ENCODE measurements around the gene VPS41.

DNA sequence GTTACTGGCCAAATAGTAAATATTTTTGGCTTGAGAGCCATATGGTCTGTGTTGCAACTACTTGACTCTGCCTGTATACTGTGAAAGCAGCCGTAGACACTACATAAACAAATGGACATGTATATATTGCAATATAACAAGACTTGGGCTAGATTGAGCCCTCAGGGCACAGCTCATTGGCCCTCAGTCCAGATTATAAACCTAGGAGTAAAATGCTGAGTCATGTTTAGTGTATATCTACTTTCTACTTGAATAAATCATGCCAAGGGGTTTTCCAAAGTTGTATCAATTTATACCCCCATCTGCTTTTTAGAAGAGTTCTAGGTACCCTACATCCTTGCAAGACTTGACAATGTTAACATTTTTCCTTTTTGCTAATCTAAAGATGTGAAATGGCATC, 41.3 kb upstream of the VPS41 start:
- TF ChIP-seq, protein P1, sequence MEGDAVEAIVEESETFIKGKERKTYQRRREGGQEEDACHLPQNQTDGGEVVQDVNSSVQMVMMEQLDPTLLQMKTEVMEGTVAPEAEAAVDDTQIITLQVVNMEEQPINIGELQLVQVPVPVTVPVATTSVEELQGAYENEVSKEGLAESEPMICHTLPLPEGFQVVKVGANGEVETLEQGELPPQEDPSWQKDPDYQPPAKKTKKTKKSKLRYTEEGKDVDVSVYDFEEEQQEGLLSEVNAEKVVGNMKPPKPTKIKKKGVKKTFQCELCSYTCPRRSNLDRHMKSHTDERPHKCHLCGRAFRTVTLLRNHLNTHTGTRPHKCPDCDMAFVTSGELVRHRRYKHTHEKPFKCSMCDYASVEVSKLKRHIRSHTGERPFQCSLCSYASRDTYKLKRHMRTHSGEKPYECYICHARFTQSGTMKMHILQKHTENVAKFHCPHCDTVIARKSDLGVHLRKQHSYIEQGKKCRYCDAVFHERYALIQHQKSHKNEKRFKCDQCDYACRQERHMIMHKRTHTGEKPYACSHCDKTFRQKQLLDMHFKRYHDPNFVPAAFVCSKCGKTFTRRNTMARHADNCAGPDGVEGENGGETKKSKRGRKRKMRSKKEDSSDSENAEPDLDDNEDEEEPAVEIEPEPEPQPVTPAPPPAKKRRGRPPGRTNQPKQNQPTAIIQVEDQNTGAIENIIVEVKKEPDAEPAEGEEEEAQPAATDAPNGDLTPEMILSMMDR (IDR thresholded peaks at IDR 0.05), result no peak
- no peak for TF ChIP-seq POLR2A (IDR thresholded peaks at IDR 0.05)
